HepG2 (cell line): Measurements from ENCODE around the gene TRIM54. TPM values are rescaled to one million over a fixed set of nuclear protein-coding genes. Genes with fewer than 3 reads are reported as not detected.

ENCODE experiments used
- BORCS8-MEF2B ChIP-seq: sonication (generic); formaldehyde crosslinking; IDR thresholded peaks from 2 replicates; pipeline ENCODE4 v1.8.0; 2022; ENCODE audit warnings: mild to moderate bottlenecking, missing genetic modification reagents
- JUN ChIP-seq: sonication (generic); formaldehyde crosslinking; IDR thresholded peaks from 2 replicates; pipeline ENCODE4 v1.4.0; 2020; ENCODE audit warnings: mild to moderate bottlenecking, missing genetic modification reagents
- NCOA5 ChIP-seq: sonication (generic); formaldehyde crosslinking; IDR thresholded peaks from 2 replicates; pipeline ENCODE4 v1.4.0; 2020; ENCODE audit warnings: missing genetic modification reagents
- RAD21 ChIP-seq: fragments of 450-650 bp; formaldehyde crosslinking; IDR thresholded peaks from 2 replicates; pipeline ENCODE4 v1.5.0; 2020; ENCODE audit warnings: mild to moderate bottlenecking
- ZNF460 ChIP-seq: sonication (generic); formaldehyde crosslinking; IDR thresholded peaks from 2 replicates; pipeline ENCODE4 v1.5.1; 2020; ENCODE audit warnings: missing genetic modification reagents, mild to moderate bottlenecking, borderline replicate concordance
- ZNF607 ChIP-seq: sonication (generic); formaldehyde crosslinking; IDR thresholded peaks from 2 replicates; pipeline ENCODE4 v1.5.1; 2020; ENCODE audit warnings: missing genetic modification reagents, mild to moderate bottlenecking, borderline replicate concordance
- polyA plus RNA-seq, 8 experiments: library from polyadenylated mRNA; depleted of rRNA in 3 of 8; stranded (reverse) in 7 of 8; unstranded in 1 of 8; fragments of >200 nt; fragmentation: Illumina TruSeq in 4 of 8; extraction: Trizol in 4 of 8; gene quantifications; 2 replicates each; pipeline versions ENCODE4 v1.2.1 to v1.2.3, GENCODE V29; 2011 to 2016; ENCODE audit warnings: low read depth in 4 of 8, missing spikeins in 1 of 8, mixed read lengths in 1 of 8; ENCODE audit not compliant: insufficient read depth in 1 of 8
- total RNA-seq, 5 experiments: library from RNA; depleted of rRNA; stranded (reverse); fragments of >200 nt; fragmentation: Illumina TruSeq; extraction: Trizol; gene quantifications; 2 replicates each; pipeline ENCODE4 v1.2.3, GENCODE V29; 2016; ENCODE audit warnings: low read depth in 1 of 5
- TF ChIP-seq, protein P1 (sequence below): sonication (generic); formaldehyde crosslinking; IDR thresholded peaks from 2 replicates; pipeline ENCODE4 v1.4.0; 2020; ENCODE audit warnings: missing genetic modification reagents
- TF ChIP-seq, protein P2 (sequence below): sonication (generic); formaldehyde crosslinking; IDR thresholded peaks from 2 replicates; pipeline ENCODE4 v1.5.0; 2020; ENCODE audit warnings: missing genetic modification reagents
- TF ChIP-seq, protein P3 (sequence below): sonication (generic); formaldehyde crosslinking; IDR thresholded peaks from one replicate; pipeline ENCODE4 v1.5.1; 2020; ENCODE audit warnings: mild to moderate bottlenecking, missing genetic modification reagents; ENCODE audit errors: not compliant biosample characterization
- TF ChIP-seq, protein P4 (sequence below): IDR thresholded peaks from 2 replicates; pipeline ENCODE4 v1.6.1; 2016; ENCODE audit warnings: missing compliant biosample characterization, missing genetic modification reagents, borderline replicate concordance
- TF ChIP-seq, protein P5 (sequence below): sonication (generic); formaldehyde crosslinking; IDR thresholded peaks from 2 replicates; pipeline ENCODE4 v1.4.0; 2020; ENCODE audit warnings: mild to moderate bottlenecking, missing genetic modification reagents

TRIM54 gene
- total and polyA plus RNA-seq, 2 of the 13 experiments (the other 11 are each of a cell fraction or from before 2014, with no cell fraction given), result 0.07 to 0.13 TPM

DNA sequence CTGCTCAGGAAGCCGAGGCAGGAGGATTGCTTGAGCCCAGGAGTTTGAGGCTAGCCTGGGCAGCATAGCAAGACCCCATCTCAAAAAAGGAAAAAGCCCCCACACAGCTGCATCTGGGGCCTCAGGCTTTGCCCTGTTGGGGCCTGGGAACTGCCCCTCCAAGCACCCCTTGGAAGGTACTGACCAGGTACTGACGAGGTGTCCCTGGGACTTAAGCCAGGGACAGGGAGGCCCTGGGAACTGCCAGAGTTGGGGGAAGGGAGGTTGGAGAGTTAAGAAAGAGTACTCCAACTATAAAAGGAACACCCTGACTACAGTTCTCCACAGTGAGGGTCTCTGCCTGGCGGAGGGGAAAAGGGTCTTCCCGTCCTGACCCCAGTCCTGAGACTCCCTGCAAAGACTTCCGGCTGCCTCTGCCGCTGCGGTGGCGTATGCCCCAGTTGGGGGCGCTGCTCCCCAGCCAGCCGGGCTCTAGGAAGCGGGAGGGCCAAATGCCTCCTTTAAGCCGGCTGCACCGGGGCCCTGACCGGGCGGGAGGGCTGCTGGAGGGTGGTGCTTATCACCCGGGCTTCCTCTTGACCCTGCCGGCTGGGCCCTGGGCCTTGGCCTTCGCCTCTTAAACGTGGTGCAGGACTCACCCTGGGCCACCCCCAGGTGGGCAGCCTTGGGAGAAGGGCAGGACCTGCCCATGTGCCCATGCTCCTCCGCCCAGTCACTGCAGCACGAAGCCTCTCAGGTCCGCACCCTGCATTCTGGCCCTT lies 32.2 kb upstream of the TRIM54 start (continued):
- no peak for TF ChIP-seq NCOA5
- no peak for TF ChIP-seq ZNF460 (CRISPR knock-in tag)
- TF ChIP-seq JUN (CRISPR knock-in tag), result no peak
- TF ChIP-seq, protein P1, sequence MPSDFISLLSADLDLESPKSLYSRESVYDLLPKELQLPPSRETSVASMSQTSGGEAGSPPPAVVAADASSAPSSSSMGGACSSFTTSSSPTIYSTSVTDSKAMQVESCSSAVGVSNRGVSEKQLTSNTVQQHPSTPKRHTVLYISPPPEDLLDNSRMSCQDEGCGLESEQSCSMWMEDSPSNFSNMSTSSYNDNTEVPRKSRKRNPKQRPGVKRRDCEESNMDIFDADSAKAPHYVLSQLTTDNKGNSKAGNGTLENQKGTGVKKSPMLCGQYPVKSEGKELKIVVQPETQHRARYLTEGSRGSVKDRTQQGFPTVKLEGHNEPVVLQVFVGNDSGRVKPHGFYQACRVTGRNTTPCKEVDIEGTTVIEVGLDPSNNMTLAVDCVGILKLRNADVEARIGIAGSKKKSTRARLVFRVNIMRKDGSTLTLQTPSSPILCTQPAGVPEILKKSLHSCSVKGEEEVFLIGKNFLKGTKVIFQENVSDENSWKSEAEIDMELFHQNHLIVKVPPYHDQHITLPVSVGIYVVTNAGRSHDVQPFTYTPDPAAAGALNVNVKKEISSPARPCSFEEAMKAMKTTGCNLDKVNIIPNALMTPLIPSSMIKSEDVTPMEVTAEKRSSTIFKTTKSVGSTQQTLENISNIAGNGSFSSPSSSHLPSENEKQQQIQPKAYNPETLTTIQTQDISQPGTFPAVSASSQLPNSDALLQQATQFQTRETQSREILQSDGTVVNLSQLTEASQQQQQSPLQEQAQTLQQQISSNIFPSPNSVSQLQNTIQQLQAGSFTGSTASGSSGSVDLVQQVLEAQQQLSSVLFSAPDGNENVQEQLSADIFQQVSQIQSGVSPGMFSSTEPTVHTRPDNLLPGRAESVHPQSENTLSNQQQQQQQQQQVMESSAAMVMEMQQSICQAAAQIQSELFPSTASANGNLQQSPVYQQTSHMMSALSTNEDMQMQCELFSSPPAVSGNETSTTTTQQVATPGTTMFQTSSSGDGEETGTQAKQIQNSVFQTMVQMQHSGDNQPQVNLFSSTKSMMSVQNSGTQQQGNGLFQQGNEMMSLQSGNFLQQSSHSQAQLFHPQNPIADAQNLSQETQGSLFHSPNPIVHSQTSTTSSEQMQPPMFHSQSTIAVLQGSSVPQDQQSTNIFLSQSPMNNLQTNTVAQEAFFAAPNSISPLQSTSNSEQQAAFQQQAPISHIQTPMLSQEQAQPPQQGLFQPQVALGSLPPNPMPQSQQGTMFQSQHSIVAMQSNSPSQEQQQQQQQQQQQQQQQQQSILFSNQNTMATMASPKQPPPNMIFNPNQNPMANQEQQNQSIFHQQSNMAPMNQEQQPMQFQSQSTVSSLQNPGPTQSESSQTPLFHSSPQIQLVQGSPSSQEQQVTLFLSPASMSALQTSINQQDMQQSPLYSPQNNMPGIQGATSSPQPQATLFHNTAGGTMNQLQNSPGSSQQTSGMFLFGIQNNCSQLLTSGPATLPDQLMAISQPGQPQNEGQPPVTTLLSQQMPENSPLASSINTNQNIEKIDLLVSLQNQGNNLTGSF (CRISPR knock-in tag), result 0 out of 2 replicates have a peak, but pooled peaks have one; percentile 27
- peak; percentile 51; the same call in 1 of the 2 replicates for TF ChIP-seq ZNF607 (CRISPR knock-in tag)
- TF ChIP-seq, protein P2, sequence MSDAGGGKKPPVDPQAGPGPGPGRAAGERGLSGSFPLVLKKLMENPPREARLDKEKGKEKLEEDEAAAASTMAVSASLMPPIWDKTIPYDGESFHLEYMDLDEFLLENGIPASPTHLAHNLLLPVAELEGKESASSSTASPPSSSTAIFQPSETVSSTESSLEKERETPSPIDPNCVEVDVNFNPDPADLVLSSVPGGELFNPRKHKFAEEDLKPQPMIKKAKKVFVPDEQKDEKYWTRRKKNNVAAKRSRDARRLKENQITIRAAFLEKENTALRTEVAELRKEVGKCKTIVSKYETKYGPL (CRISPR knock-in tag), result no peak
- TF ChIP-seq, protein P3, sequence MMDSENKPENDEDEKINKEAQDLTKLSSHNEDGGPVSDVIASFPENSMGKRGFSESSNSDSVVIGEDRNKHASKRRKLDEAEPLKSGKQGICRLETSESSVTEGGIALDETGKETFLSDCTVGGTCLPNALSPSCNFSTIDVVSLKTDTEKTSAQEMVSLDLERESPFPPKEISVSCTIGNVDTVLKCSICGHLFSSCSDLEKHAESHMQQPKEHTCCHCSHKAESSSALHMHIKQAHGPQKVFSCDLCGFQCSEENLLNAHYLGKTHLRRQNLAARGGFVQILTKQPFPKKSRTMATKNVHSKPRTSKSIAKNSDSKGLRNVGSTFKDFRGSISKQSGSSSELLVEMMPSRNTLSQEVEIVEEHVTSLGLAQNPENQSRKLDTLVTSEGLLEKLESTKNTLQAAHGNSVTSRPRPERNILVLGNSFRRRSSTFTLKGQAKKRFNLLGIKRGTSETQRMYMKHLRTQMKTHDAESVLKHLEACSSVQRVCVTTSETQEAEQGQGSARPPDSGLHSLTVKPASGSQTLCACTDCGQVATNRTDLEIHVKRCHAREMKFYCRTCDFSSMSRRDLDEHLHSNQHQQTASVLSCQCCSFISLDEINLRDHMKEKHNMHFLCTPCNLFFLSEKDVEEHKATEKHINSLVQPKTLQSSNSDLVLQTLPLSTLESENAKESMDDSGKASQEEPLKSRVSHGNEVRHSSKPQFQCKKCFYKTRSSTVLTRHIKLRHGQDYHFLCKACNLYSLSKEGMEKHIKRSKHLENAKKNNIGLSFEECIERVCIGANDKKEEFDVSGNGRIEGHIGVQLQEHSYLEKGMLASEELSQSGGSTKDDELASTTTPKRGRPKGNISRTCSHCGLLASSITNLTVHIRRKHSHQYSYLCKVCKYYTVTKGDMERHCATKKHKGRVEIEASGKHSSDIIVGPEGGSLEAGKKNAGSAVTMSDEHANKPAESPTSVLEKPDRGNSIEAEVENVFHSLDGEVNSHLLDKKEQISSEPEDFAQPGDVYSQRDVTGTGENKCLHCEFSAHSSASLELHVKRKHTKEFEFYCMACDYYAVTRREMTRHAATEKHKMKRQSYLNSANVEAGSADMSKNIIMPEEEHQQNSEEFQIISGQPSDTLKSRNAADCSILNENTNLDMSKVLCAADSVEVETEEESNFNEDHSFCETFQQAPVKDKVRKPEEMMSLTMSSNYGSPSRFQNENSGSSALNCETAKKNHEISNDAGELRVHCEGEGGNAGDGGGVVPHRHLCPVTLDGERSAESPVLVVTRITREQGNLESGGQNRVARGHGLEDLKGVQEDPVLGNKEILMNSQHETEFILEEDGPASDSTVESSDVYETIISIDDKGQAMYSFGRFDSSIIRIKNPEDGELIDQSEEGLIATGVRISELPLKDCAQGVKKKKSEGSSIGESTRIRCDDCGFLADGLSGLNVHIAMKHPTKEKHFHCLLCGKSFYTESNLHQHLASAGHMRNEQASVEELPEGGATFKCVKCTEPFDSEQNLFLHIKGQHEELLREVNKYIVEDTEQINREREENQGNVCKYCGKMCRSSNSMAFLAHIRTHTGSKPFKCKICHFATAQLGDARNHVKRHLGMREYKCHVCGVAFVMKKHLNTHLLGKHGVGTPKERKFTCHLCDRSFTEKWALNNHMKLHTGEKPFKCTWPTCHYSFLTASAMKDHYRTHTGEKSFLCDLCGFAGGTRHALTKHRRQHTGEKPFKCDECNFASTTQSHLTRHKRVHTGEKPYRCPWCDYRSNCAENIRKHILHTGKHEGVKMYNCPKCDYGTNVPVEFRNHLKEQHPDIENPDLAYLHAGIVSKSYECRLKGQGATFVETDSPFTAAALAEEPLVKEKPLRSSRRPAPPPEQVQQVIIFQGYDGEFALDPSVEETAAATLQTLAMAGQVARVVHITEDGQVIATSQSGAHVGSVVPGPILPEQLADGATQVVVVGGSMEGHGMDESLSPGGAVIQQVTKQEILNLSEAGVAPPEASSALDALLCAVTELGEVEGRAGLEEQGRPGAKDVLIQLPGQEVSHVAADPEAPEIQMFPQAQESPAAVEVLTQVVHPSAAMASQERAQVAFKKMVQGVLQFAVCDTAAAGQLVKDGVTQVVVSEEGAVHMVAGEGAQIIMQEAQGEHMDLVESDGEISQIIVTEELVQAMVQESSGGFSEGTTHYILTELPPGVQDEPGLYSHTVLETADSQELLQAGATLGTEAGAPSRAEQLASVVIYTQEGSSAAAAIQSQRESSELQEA (CRISPR knock-in tag), result peak; percentile 20
- peak; percentile 97 for TF ChIP-seq RAD21 (CRISPR knock-in tag)
- TF ChIP-seq BORCS8-MEF2B (CRISPR knock-in tag), result peak; percentile 51
- TF ChIP-seq, protein P4, sequence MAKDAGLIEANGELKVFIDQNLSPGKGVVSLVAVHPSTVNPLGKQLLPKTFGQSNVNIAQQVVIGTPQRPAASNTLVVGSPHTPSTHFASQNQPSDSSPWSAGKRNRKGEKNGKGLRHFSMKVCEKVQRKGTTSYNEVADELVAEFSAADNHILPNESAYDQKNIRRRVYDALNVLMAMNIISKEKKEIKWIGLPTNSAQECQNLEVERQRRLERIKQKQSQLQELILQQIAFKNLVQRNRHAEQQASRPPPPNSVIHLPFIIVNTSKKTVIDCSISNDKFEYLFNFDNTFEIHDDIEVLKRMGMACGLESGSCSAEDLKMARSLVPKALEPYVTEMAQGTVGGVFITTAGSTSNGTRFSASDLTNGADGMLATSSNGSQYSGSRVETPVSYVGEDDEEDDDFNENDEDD (CRISPR knock-in tag), result peak; percentile 53; the same call in 1 of the 2 replicates
- TF ChIP-seq, protein P5, sequence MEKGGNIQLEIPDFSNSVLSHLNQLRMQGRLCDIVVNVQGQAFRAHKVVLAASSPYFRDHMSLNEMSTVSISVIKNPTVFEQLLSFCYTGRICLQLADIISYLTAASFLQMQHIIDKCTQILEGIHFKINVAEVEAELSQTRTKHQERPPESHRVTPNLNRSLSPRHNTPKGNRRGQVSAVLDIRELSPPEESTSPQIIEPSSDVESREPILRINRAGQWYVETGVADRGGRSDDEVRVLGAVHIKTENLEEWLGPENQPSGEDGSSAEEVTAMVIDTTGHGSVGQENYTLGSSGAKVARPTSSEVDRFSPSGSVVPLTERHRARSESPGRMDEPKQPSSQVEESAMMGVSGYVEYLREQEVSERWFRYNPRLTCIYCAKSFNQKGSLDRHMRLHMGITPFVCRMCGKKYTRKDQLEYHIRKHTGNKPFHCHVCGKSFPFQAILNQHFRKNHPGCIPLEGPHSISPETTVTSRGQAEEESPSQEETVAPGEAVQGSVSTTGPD, result no peak
